H1 (cell line): ENCODE data around the gene ADGRE2. TPM values are rescaled to one million over a fixed set of nuclear protein-coding genes. Genes with fewer than 3 reads are reported as not detected.

Source experiments
- CTCF ChIA-PET: fragments of 300-600 bp; sonication (Branson Sonifier 250); formaldehyde crosslinking; loops from one replicate; lab custom pipeline; 2021; ENCODE audit not compliant: partially characterized antibody; lab: Charles Lee
- POLR2A ChIA-PET: fragments of 300-600 bp; sonication (Branson Sonifier 250); formaldehyde crosslinking; loops from one replicate; lab custom pipeline; 2021; ENCODE audit warnings: inconsistent platforms; ENCODE audit not compliant: partially characterized antibody; lab: Charles Lee
- DNase-seq, 2 experiments: peaks; one replicate each; pipeline versions ENCODE4 v3.0.0 to v3.0.0-alpha.2; 2010 to 2022; ENCODE audit warnings: low spot score in 2 of 2, low read depth in 1 of 2, mixed read lengths in 1 of 2
- FAIRE-seq: peaks from 2 replicates; lab custom pipeline; 2011; peaks lifted over from hg19 to GRCh38; lab: Jason Lieb, UNC
- H2AFZ ChIP-seq: 2 replicates; pipeline ENCODE4 v1.8.1; 2012; ENCODE audit warnings: low read length, inconsistent platforms
- H2AK5ac ChIP-seq: 2 replicates; pipeline ENCODE4 v1.6.1; 2013; ENCODE audit warnings: low read depth, low read length
- H2BK120ac ChIP-seq: replicated peaks from 2 replicates; pipeline ENCODE3; 2013; ENCODE audit warnings: low read depth, low read length, inconsistent platforms
- H2BK12ac ChIP-seq: 2 replicates; pipeline ENCODE4 v1.6.1; 2013; ENCODE audit warnings: low read depth, low read length
- H2BK15ac ChIP-seq: 2 replicates; pipeline ENCODE4 v1.6.1; 2013; ENCODE audit warnings: low read length
- H2BK20ac ChIP-seq: 2 replicates; pipeline ENCODE4 v1.6.1; 2013; ENCODE audit warnings: low read length
- H2BK5ac ChIP-seq: 2 replicates; pipeline ENCODE4 v1.6.1; 2013; ENCODE audit warnings: low read depth, low read length
- H3K14ac ChIP-seq: 2 replicates; pipeline ENCODE4 v1.6.1; 2013; ENCODE audit warnings: inconsistent platforms; ENCODE audit not compliant: insufficient read length
- H3K18ac ChIP-seq: 2 replicates; pipeline ENCODE4 v1.6.1; 2013; ENCODE audit warnings: low read length; ENCODE audit errors: extremely low read depth
- H3K23ac ChIP-seq: 2 replicates; pipeline ENCODE4 v1.6.1; 2013; ENCODE audit warnings: inconsistent platforms; ENCODE audit not compliant: insufficient read length
- H3K23me2 ChIP-seq: 2 replicates; pipeline ENCODE4 v1.6.1; 2013; ENCODE audit warnings: low read depth, low read length
- H3K27ac ChIP-seq: 2 replicates; pipeline ENCODE4 v1.6.1; 2011; ENCODE audit warnings: low read depth, low read length, inconsistent platforms
- H3K27me3 ChIP-seq, 4 experiments: replicated peaks in 1 of 4; 1 replicate in 1 of 4; 2 replicates in 3 of 4; pipeline versions ENCODE4 v1.6.1 to v1.8.1; 2011 to 2013; ENCODE audit warnings: low read length in 3 of 4, mild to moderate bottlenecking in 3 of 4, inconsistent platforms in 2 of 4, mixed read lengths in 2 of 4, moderate library complexity in 1 of 4; ENCODE audit not compliant: control insufficient read depth in 3 of 4, insufficient read depth in 3 of 4; ENCODE audit errors: extremely low read depth in 1 of 4
- H3K36me3 ChIP-seq, 4 experiments: 2 replicates each; pipeline versions ENCODE4 v1.6.1 to v1.8.1; 2011 to 2013; ENCODE audit warnings: mild to moderate bottlenecking in 4 of 4, low read length in 3 of 4, moderate library complexity in 2 of 4, control low read depth in 1 of 4, inconsistent platforms in 1 of 4; ENCODE audit not compliant: insufficient read depth in 4 of 4, control insufficient read depth in 2 of 4
- H3K4ac ChIP-seq: replicated peaks from 2 replicates; pipeline ENCODE3; 2013; ENCODE audit warnings: low read length, low read depth, mixed read lengths, inconsistent platforms; ENCODE audit not compliant: insufficient read length
- H3K4me1 ChIP-seq, 4 experiments: replicated peaks in 1 of 4; 1 replicate in 1 of 4; 2 replicates in 3 of 4; pipeline versions ENCODE4 v1.6.1 to v1.8.1; 2011 to 2013; ENCODE audit warnings: low read length in 3 of 4, inconsistent platforms in 2 of 4, mixed read lengths in 1 of 4; ENCODE audit not compliant: insufficient read depth in 4 of 4, control insufficient read depth in 3 of 4
- H3K4me2 ChIP-seq, 2 experiments: 2 replicates each; pipeline versions ENCODE4 v1.6.1 to v1.8.1; 2011 to 2013; ENCODE audit warnings: low read depth in 2 of 2, low read length in 2 of 2, control low read depth in 1 of 2, inconsistent platforms in 1 of 2, mild to moderate bottlenecking in 1 of 2; ENCODE audit not compliant: insufficient read depth in 1 of 2
- H3K4me3 ChIP-seq, 4 experiments: fragments of 200-600, 300-600 bp in 1 of 4; sonication (generic), shearing (Covaris generic), sonication (Bioruptor Twin) in 1 of 4; 2 replicates each; pipeline versions ENCODE4 v1.5.1 to v1.8.1; 2011 to 2016; ENCODE audit warnings: low read length in 4 of 4, low read depth in 3 of 4, control low read depth in 2 of 4, inconsistent platforms in 2 of 4, mild to moderate bottlenecking in 2 of 4, mixed read lengths in 1 of 4, moderate library complexity in 1 of 4; ENCODE audit not compliant: insufficient read depth in 2 of 4; ENCODE audit errors: extremely low read depth in 1 of 4
- H3K56ac ChIP-seq: replicated peaks from 2 replicates; pipeline ENCODE3; 2013; ENCODE audit warnings: low read depth, mild to moderate bottlenecking, mixed read lengths, low read length, inconsistent platforms; ENCODE audit not compliant: insufficient read length
- H3K79me1 ChIP-seq: 2 replicates; pipeline ENCODE4 v1.6.1; 2013; ENCODE audit warnings: low read depth, low read length, control low read depth
- H3K79me2 ChIP-seq, 2 experiments: 2 replicates each; pipeline versions ENCODE4 v1.6.1 to v1.8.1; 2012 to 2013; ENCODE audit warnings: low read length in 2 of 2, mild to moderate bottlenecking in 2 of 2, inconsistent platforms in 1 of 2; ENCODE audit not compliant: insufficient read depth in 2 of 2, control insufficient read depth in 1 of 2
- H3K9ac ChIP-seq, 4 experiments: replicated peaks in 1 of 4; 1 replicate in 1 of 4; 2 replicates in 3 of 4; pipeline versions ENCODE4 v1.6.1 to v1.8.1; 2011 to 2013; ENCODE audit warnings: low read depth in 3 of 4, low read length in 3 of 4, control low read depth in 2 of 4, mild to moderate bottlenecking in 2 of 4, moderate library complexity in 2 of 4, inconsistent platforms in 1 of 4; ENCODE audit errors: extremely low read depth in 1 of 4
- H3K9me3 ChIP-seq, 2 experiments: 2 replicates each; pipeline versions ENCODE4 v1.6.1 to v1.8.1; 2012 to 2013; ENCODE audit warnings: mild to moderate bottlenecking in 2 of 2, moderate library complexity in 2 of 2, control low read depth in 1 of 2, inconsistent platforms in 1 of 2, low read depth in 1 of 2, low read length in 1 of 2, mixed read lengths in 1 of 2; ENCODE audit not compliant: insufficient read depth in 2 of 2
- H4K20me1 ChIP-seq, 2 experiments: replicated peaks in 1 of 2; 2 replicates each; pipeline versions ENCODE3 to v1.8.1; 2011 to 2013; ENCODE audit warnings: inconsistent platforms in 2 of 2, low read length in 2 of 2, mild to moderate bottlenecking in 1 of 2; ENCODE audit not compliant: insufficient read depth in 2 of 2, control insufficient read depth in 1 of 2
- H4K5ac ChIP-seq: 2 replicates; pipeline ENCODE4 v1.6.1; 2013; ENCODE audit warnings: low read length, low read depth, mixed read lengths, inconsistent platforms; ENCODE audit not compliant: insufficient read length
- H4K8ac ChIP-seq: 2 replicates; pipeline ENCODE4 v1.8.0; 2013; ENCODE audit warnings: mild to moderate bottlenecking, moderate library complexity, low read length, inconsistent platforms; ENCODE audit not compliant: insufficient read depth; ENCODE audit errors: extremely low read depth
- H4K91ac ChIP-seq: replicated peaks from 2 replicates; pipeline ENCODE3; 2013; ENCODE audit warnings: low read length, mixed read lengths, inconsistent platforms; ENCODE audit not compliant: insufficient read length
- ASH2L ChIP-seq: fragments of 200-600, 300-600 bp; sonication (generic); IDR thresholded peaks from one replicate; pipeline ENCODE4 v1.7.1; 2017; ENCODE audit warnings: low read length
- BACH1 ChIP-seq: IDR thresholded peaks from 2 replicates; pipeline ENCODE4 v1.6.1; 2012; ENCODE audit warnings: low read length, improper control_type of control experiment
- BCL11A ChIP-seq, 2 experiments: IDR thresholded peaks; one replicate each; pipeline ENCODE4 v1.6.1; 2011; ENCODE audit warnings: low read depth in 2 of 2, low read length in 2 of 2, mild to moderate bottlenecking in 2 of 2
- CREB1 ChIP-seq: IDR thresholded peaks from 2 replicates; pipeline ENCODE4 v1.6.1; 2012; ENCODE audit warnings: inconsistent platforms
- FOSL1 ChIP-seq: IDR thresholded peaks from 2 replicates; pipeline ENCODE4 v1.6.1; 2011; ENCODE audit warnings: mild to moderate bottlenecking, low read depth, low read length, moderate library complexity; ENCODE audit not compliant: insufficient read depth
- HDAC6 ChIP-seq: IDR thresholded peaks from one replicate; pipeline ENCODE4 v1.7.1; 2012; ENCODE audit warnings: low read depth, mild to moderate bottlenecking, inconsistent platforms, low read length, moderate library complexity
- JUN ChIP-seq: IDR thresholded peaks from 2 replicates; pipeline ENCODE4 v1.6.1; 2011; ENCODE audit warnings: low read depth, mild to moderate bottlenecking, improper control_type of control experiment, low read length
- KDM1A ChIP-seq: fragments of 200-600, 300-600 bp; sonication (generic); IDR thresholded peaks from 2 replicates; pipeline ENCODE4 v1.7.1; 2016; ENCODE audit warnings: mild to moderate bottlenecking, low read length, borderline replicate concordance
- KDM4A ChIP-seq: IDR thresholded peaks from one replicate; pipeline ENCODE4 v1.7.1; 2012; ENCODE audit warnings: low read depth, mild to moderate bottlenecking, moderate library complexity, low read length, inconsistent platforms; ENCODE audit not compliant: severe bottlenecking
- POLR2A ChIP-seq, 2 experiments: IDR thresholded peaks; 1 replicate in 1 of 2; 2 replicates in 1 of 2; pipeline ENCODE4 v1.6.1; 2011; ENCODE audit warnings: low read depth in 2 of 2, low read length in 2 of 2, mild to moderate bottlenecking in 2 of 2; ENCODE audit errors: control extremely low read depth in 1 of 2
- SP2 ChIP-seq: IDR thresholded peaks from 2 replicates; pipeline ENCODE4 v1.6.1; 2012; ENCODE audit warnings: mild to moderate bottlenecking, low read length, inconsistent platforms
- SP4 ChIP-seq: IDR thresholded peaks from 2 replicates; pipeline ENCODE4 v1.6.1; 2012; ENCODE audit warnings: low read length, inconsistent platforms
- SRF ChIP-seq: IDR thresholded peaks from 2 replicates; pipeline ENCODE4 v1.6.1; 2011; ENCODE audit warnings: mild to moderate bottlenecking, low read depth, low read length, moderate library complexity
- TAF7 ChIP-seq: optimal IDR thresholded peaks from 2 replicates; pipeline ENCODE3; 2011; ENCODE audit warnings: low read depth, mild to moderate bottlenecking, inconsistent platforms, low read length, moderate library complexity, borderline replicate concordance
- TCF12 ChIP-seq: IDR thresholded peaks from 2 replicates; pipeline ENCODE4 v1.6.1; 2011; ENCODE audit warnings: low read depth, mild to moderate bottlenecking, low read length
- YY1 ChIP-seq: IDR thresholded peaks from 2 replicates; pipeline ENCODE4 v1.6.1; 2011; ENCODE audit warnings: low read depth, mild to moderate bottlenecking, low read length
- WGBS, 2 experiments: shearing (Covaris generic) in 1 of 2; methylation state at CpG; one replicate each; pipeline versions ENCODE4 v1.1.6 to v1.1.7; 2013 to 2015; ENCODE audit warnings: low lambda C conversion rate in 2 of 2, mixed read lengths in 2 of 2, inconsistent platforms in 1 of 2, low coverage in 1 of 2, missing lambda C conversion rate in 1 of 2; ENCODE audit not compliant: insufficient replicate concordance in 2 of 2, insufficient coverage in 1 of 2, insufficient read length in 1 of 2; ENCODE audit errors: extremely low coverage in 1 of 2, missing lambda C conversion rate in 1 of 2; 5-methylcytosine and 5-hydroxymethylcytosine counted together
- polyA plus RNA-seq, 7 experiments: library from polyadenylated mRNA; depleted of rRNA in 3 of 7; stranded (reverse) in 5 of 7; unstranded in 2 of 7; fragments of >200 nt in 5 of 7; fragments of 200-250 nt in 2 of 7; gene quantifications; 1 replicate in 5 of 7; 2 replicates in 1 of 7; 4 replicates in 1 of 7; pipeline versions ENCODE4 v1.2.1 to v1.2.3, GENCODE V29; 2011 to 2013; ENCODE audit warnings: missing spikeins in 2 of 7, mixed read lengths in 2 of 7
- total RNA-seq: library from RNA; stranded (reverse); fragmentation: NEBNext Ultra II Directional; extraction: Animal tissue kit (Norgen Biotek cat#: 25700); gene quantifications from 2 replicates; pipeline ENCODE4 v1.2.1, GENCODE V29; 2021

ADGRE2 gene
- total and polyA plus RNA-seq, 2 of the 8 experiments (the other 6 are each of a cell fraction or from before 2014, with no cell fraction given) = 2.0 to 4.5 TPM

- H3K79me2 ChIP-seq = no peaks in the 10 kb centered on the region
- POLR2A ChIA-PET = interaction anchor here (0.6 to 1.7 kb wide), 3 partner anchors 10 to 68 kb away, joined by 3 to 5 read pairs (median 3); partner anchors contain the start of gene ZNF333
- TF ChIP-seq KDM1A = no peak
- TF ChIP-seq ASH2L = no peak
- no peak for TF ChIP-seq HDAC6
- no peak for TF ChIP-seq BACH1
- no peak for TF ChIP-seq JUN
- TF ChIP-seq SRF = no peak
- no peak for TF ChIP-seq BCL11A (IDR thresholded peaks at IDR 0.05; ENCODE audit: low read depth in 2 of 2, low read length in 2 of 2)
- no peak for TF ChIP-seq TCF12
- no peak for TF ChIP-seq SP4
- no peak for TF ChIP-seq TAF7
- no peak for TF ChIP-seq FOSL1
- no peak for TF ChIP-seq KDM4A
- TF ChIP-seq CREB1 = no peak
- TF ChIP-seq SP2 = no peak
- no peak for TF ChIP-seq POLR2A (IDR thresholded peaks at IDR 0.05; ENCODE audit: control extremely low read depth in 1 of 2, low read depth in 2 of 2, low read length in 2 of 2)
- no peak for TF ChIP-seq YY1
Measured at GRCh38 chr19:14700711-14701375, 77.5 kb downstream of the ADGRE2 start.

More at GRCh38 chr19:14700711-14701375, 77.5 kb downstream of the ADGRE2 start:
- no peak overlapping the region for H2AFZ ChIP-seq
- no peak overlapping the region for H3K18ac ChIP-seq
- H3K14ac ChIP-seq = no peak overlapping the region
- H4K91ac ChIP-seq = no peak overlapping the region
- no peak overlapping the region for H2AK5ac ChIP-seq
- 87% methylated on average over 7 of the region's 9 CpGs; no CpG with 5 or more reads in 1 of the 2 experiments for WGBS, 2 experiments
- FAIRE-seq (no peak), DNase-seq (no peak)
- CTCF ChIA-PET = interaction anchor here (1.4 kb wide), 1 partner anchor 10 kb away, joined by 5 read pairs; the partner anchor contains the start of gene ZNF333
- H3K4me2 ChIP-seq = no peak overlapping the region
- no peak overlapping the region for H3K4ac ChIP-seq
- H3K23me2 ChIP-seq = no peaks in the 10 kb centered on the region
- no peak overlapping the region for H2BK5ac ChIP-seq
- H3K23ac ChIP-seq = no peak overlapping the region
- H4K8ac ChIP-seq = no peak overlapping the region
- no peak overlapping the region for H2BK12ac ChIP-seq
- H3K27me3 ChIP-seq = no peaks in the 10 kb centered on the region
- no peak overlapping the region for H3K27ac ChIP-seq
- no peak overlapping the region for H2BK15ac ChIP-seq
- no peak overlapping the region for H2BK120ac ChIP-seq
- H3K4me1 ChIP-seq = no peaks in the 10 kb centered on the region
- H3K9ac ChIP-seq = no peak overlapping the region
- H4K5ac ChIP-seq = no peak overlapping the region
- no peaks in the 10 kb centered on the region for H3K9me3 ChIP-seq
- H3K56ac ChIP-seq = no peak overlapping the region
- H4K20me1 ChIP-seq = peaks cover 0 to 1% of the 10 kb centered on the region in 2 experiments
- H2BK20ac ChIP-seq = no peak overlapping the region
- no peak overlapping the region for H3K4me3 ChIP-seq
- no peaks in the 10 kb centered on the region for H3K79me1 ChIP-seq
- H3K36me3 ChIP-seq = peaks cover 2 to 26% (median 8%) of the 10 kb centered on the region in 4 experiments; a peak in 5 of 8 replicates
